Tongue (tissue), 3 donors: Measurements from ENCODE around the gene DYNC1H1. TPM values are rescaled to one million over a fixed set of nuclear protein-coding genes. Genes with fewer than 3 reads are reported as not detected.

ENCODE experiments used
- DNase-seq: peaks from one replicate; pipeline ENCODE4 v3.0.0-alpha.2; 2015
- small RNA-seq: library from RNA; depleted of rRNA; stranded (forward); fragments of <200 nt; gene quantifications from one replicate; pipeline ENCODE3, GENCODE V24; 2014; ENCODE audit warnings: low replicate concordance
- total RNA-seq: library from RNA; depleted of rRNA; stranded (reverse); fragments of >200 nt; gene quantifications from one replicate; pipeline ENCODE4 v1.2.3, GENCODE V29; 2014

DYNC1H1 gene
- total RNA-seq, 1 donor from 2014 or later: 610 TPM

DNA sequence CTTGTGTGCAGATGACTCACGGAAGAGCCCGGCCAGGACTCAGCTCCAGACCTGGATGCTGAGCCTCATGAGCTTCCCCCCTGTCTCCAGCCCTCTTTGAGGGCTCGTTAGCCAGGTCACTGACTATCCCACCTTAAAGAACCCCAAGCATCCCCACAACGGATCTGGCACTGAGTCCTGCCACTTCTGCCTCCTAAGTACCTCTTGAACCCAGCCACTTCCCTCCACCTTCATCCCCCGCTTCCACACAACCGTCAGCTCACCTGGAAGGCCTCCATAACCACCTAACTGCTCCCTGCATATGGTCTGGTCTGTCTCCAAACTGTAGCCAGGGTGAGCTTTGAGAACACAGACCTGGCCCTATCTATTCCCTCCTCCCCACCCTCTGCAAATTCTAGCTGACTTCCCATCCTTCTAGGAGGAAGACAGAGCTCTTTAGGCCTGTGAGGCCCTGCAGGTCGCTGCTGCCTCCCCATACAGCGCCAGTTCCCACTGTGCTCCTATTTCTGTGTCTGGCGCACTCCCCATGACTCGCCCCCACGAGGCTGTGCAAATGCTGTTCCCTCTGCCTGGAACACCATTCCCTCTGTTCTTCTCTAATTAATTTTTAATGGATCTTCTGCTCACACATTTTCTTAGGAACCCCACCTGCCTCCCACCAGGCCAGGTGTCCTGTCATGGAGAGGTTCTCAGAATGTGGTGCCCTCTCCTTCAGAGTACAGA lies 125.4 kb downstream of the DYNC1H1 start:
- DNase-seq: no peak

DNA sequence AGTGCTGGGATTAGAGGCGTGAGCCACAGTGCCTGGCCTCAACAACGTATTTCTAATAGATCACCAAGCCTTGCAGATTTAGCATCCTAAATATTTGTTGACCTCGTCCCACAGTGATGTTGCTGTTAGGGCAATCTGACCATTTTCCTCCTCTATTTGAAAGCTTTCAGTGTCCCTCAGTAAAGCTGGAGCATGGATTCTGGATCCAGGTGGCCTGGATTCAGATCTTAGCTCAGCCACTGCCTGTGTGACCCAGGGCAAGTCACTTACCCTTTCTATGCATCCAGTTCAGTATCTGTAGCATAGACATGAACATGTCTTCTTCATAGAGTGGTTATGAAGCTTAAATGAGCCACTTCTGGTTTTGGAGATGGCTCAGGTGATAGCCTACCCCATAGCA lies 126.3 kb downstream of the DYNC1H1 start:
- DNase-seq: no peak

DNA sequence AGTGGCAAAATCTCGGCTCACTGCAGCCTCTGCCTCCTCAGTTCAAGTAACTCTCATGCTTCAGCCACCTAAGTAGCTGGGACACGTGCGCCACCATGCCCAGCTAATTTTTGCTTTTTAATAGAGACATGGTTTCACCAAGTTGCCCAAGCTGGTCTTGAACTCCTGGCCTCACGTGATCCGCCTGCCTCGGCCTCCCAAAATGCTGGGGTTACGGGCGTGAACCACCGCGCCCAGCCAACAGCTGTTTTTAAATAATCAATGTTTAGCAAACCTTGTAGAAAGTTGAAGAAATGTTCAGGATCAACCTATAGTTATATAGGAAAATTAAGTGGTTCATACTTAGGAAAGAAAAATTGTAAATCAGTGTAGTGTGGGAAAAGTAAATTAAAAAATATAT lies 128.4 kb downstream of the DYNC1H1 start:
- DNase-seq: no peak

DNA sequence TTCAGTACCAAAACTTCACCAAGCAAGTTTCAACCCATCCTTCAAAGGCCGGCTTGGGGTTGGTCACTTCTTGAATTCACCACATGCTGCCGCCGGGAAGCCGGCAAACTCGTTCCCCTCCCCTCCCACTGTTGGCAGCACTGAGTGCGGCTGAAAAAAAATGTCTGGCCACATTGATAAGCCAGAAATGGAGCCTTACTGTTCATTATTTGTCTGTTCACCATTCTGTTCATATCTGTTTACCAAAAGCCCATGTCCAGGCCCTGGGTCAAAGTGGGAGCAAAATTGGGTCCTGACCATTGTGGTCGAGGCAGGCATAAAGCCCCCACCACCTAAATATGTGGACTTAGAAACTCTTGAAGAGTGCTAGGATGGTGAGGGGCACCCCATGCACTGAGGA lies 129.7 kb downstream of the DYNC1H1 start:
- no peak for DNase-seq

DNA sequence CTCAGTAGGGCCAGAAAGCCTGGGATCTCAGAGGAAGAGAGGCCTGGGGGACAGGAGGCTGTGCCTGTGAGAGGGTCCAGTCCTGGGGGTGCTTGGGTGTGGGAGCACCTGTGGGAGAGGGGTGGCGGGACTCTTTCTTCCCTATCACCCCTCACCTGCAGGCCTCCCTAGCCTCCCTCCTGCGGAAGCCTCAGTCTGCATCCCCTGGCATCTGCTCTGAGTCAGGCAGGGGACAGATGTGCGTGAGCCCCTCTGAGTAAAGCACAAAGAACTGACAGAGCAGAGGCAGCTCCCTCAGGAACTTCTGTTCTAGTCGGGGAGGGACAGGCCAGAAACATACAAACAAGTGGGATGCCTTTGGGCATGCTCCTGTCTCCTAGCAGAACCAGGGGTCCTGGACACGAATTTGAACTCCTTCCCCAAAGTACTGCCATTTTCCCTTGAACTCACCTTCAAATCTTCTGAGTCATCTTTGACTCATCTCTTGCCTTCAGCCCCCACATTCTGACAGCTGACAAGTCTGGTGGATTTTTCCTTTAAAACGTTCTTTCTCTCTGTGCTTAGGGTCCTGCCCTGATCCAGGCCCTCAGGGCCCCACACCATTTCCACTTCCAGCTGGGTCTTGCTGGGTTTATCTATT lies 131.0 kb downstream of the DYNC1H1 start:
- no peak for DNase-seq

DNA sequence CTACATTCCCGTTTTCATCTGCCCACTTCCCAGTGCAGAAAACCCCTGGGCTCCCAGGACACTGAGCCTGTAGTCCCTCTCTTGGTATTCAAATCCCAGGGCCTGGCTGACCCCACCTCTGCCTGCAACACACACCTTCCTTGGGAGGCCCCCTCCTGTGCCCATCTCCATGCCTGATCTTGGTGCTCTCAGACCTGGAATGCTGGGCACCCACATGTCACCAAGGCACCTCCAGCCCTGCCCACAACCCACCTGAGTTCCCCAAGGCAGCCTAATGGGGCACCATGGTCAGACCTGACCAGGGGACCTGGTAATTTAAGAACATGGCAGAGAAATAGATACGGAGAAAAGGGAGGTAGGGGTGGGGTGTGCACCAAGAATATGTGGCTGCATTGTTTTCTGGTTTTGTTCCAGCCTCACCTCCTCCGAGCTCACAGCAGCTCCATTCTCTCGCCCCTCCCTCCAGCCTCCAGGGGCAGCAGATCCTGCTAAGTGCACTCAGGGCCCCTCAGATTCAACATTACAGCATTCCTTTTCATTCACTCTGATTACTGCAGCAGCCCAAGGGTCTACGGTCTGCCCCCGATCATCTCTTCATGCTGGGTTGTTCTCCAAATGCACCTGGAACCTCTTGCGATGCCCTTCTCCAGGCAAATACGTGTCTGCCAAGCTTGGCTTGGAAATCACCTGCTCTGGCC lies 131.6 kb downstream of the DYNC1H1 start:
- no peak for DNase-seq

DNA sequence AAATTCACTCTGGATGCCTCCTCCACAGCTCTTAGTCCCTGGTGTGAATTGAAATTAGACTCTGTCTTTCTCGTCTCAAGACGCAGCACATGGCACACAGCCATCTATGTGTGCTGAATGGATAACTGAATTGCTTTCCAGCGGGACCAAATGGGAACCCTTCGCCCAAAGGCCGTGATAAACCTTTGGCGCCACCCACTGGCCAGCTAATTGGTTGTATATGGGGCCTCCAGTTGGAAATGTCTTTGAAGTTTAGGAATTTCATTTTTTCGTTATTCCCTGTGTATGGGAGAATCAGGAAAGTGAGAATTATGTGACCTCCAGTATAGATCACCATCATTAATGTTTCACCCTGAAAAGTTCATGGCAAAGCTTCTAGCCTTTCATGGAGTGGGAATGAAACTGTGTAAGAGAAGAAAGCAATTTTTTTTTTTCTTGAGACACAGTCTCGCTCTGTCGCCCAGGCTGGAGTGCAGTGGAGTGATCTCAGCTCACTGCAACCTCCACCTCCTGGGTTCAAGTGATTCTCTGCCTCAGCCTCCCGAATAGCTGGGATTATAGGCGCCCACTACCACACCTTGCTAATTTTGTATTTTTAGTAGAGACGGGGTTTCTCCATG lies 132.3 kb downstream of the DYNC1H1 start:
- DNase-seq: peak; percentile 93

DNA sequence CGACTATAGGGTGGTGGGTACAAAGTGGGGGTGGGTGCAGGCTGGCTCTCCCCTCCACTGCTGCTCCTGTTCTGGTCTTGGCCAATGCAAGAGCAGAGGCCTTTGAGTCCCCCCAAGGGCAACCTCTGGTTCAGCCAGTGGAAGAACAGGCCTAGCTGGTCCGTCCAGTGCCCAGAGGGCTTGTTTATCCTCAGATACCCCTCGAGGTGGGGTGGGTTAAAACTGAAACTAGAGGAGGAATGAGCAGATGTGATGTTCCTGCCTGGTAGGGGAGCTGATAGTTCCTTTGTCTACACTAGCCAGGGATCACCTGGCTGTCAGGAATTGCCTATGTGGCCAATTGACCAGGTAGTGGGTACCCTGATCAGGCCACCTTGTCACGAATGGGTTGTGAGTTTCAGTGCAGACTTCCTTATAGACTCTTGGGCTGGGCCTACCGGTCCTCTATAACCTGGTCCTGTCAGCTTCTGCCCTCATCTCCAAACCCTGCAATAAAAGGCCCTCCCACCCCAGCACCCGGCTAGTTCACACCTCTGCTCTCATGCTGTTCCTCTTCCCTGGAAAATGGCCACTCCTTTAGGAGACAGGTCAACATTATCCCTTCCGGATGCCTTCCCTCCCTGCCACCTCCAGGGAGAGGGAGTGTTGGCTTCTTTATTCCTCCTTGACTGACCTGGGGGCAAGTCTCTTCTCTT lies 133.2 kb downstream of the DYNC1H1 start:
- DNase-seq: no peak

DNA sequence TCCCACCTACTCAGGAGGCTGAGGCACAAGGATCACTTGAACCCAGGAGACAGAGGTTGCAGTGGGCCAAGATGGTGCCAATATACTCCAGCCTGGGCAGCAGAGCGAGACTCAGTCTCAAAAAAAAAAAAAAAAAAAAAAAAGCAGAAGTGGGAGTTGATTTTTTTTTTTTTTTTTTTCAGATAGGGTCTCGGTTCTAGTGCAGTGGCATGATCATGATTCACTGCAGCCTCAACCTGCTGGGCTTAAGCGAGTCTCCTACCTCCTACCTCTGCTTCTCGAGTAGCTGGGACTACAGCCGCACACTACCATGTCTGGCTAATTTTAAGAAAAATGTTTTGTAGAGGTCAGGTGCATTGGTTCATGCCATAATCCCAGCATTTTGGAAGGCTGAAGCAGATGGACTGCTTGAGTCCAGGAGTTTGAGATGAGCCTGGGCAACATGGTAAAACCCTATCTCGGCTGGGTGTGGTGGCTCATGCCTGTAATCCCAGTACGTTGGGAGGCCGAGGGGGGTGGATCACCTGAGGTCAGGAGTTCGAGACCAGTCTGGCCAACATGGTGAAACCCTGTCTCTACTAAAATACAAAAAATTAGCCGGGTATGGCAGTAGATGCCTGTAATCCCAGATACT lies 138.8 kb downstream of the DYNC1H1 start:
- DNase-seq: no peak

DNA sequence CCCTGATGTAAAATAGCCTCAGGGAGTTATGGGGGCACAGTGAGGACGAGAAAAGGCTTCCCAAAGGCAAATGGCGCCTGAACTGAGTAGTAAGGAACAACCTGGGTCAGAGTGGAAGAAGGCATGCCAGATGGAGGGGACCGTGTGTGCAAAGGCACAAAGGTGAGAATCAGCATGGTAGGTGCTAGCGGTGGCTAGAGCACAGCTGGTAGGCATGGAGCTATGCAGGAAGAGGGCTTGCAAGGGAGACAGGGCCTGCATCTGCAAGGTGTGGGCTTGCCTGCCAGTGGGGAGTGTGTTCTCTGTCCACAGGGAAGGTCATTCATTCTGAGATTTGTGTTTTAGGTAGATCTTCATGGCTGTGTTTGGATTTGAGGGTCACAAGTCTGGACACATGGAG lies 141.0 kb downstream of the DYNC1H1 start:
- no peak for DNase-seq

Small RNA genes lying within 50 kb of the gene (small RNA-seq; reads per million reads assigned to genes)
- gene AL118558.2 (not detected), gene RN7SL472P (not detected)

Other genes with a start within 250 kb of the DYNC1H1 start
- gene PPP2R5C, start 202.9 kb upstream of the DYNC1H1 start, total RNA-seq: 86.2 TPM
- 673 TPM for gene HSP90AA1, start 122.5 kb downstream of the DYNC1H1 start, total RNA-seq
- 29.6 TPM for gene WDR20, start 175.3 kb downstream of the DYNC1H1 start, total RNA-seq